ENCODE results near the gene IGSF8. TPM values are rescaled to one million over a fixed set of nuclear protein-coding genes. Genes with fewer than 3 reads are reported as not detected.

The IGSF8 gene
- total and polyA plus RNA-seq, 2 donors (not counting 3 experiments of a cell fraction or from before 2014, with no cell fraction given), result 9.5 to 17.5 TPM

- Histone ChIP-seq H3K79me2 (ENCODE audit: control insufficient read depth, insufficient read depth, low read length) (no peaks in the 10 kb centered on the region), H3K9me3 (replicated peaks; ENCODE audit: control insufficient read depth, insufficient read depth, low read length) (no peaks in the 10 kb centered on the region), H4K20me1 (replicated peaks; ENCODE audit: control insufficient read depth, extremely low read depth, insufficient read depth, low read length) (no peaks in the 10 kb centered on the region), H3K4me2 (ENCODE audit: insufficient read depth, low read length) (no peak overlapping the region), H3K27me3 (ENCODE audit: control insufficient read depth in 2 of 2, insufficient read depth in 2 of 2, low read length in 2 of 2) (peaks cover 9 to 16% of the 10 kb centered on the region in 2 experiments), H2AFZ (ENCODE audit: low read depth, low read length) (no peak overlapping the region), H3K4me1 (ENCODE audit: control insufficient read depth, extremely low read depth, insufficient read depth, low read length) (no peaks in the 10 kb centered on the region), H3K27ac (ENCODE audit: insufficient read depth, low read depth, low read length) (no peak overlapping the region), H3K9me1 (replicated peaks; ENCODE audit: control insufficient read depth, extremely low read depth, insufficient read depth, low read length) (no peaks in the 10 kb centered on the region), H3K4me3 (replicated peaks in 1 of 3; ENCODE audit: insufficient read depth in 1 of 3, low read depth in 1 of 3, low read length in 3 of 3) (no peak overlapping the region), H3K36me3 (ENCODE audit: control insufficient read depth in 2 of 2, extremely low read depth in 1 of 2, insufficient read depth in 2 of 2, low read length in 2 of 2) (no peaks in the 10 kb centered on the region), H3K9ac (replicated peaks; ENCODE audit: extremely low read depth, insufficient read depth, low read length) (no peak overlapping the region)
- dilution Hi-C loops (cut with MboI; ENCODE audit: extremely low pct_ligation_motif_present, low sequenced_read_pairs), result no loop called here
- intact Hi-C loops (cut with micrococcal nuclease), result no loop called here
- BruUV-seq (replicated peaks), result no TSS peak
- DNase-seq (ENCODE audit: low read depth, low spot score) (no peak), FAIRE-seq (no peak)
- CTCF ChIA-PET, result interaction anchor here (0.7 to 1.6 kb wide), 3 partner anchors 9 to 17 kb away, joined by 3 read pairs; no protein-coding TSS in a partner anchor
- POLR2A ChIA-PET, result no interaction called here
- no peak for TF ChIP-seq FOS (IDR thresholded peaks at IDR 0.05; ENCODE audit: borderline replicate concordance, insufficient read depth, low read length)
- TF ChIP-seq GATA2 (IDR thresholded peaks at IDR 0.05; ENCODE audit: insufficient read depth, insufficient read length, low read depth, low read length), result no peak
- TF ChIP-seq POLR2A (IDR thresholded peaks at IDR 0.05; ENCODE audit: low read depth, low read length), result no peak
- TF ChIP-seq EZH2 (IDR thresholded peaks at IDR 0.05; ENCODE audit: borderline replicate concordance, low read depth, low read length, severe bottlenecking), result no peak
- no peak for TF ChIP-seq MYC (IDR thresholded peaks at IDR 0.05; ENCODE audit: low read depth, low read length)
- TF ChIP-seq MAX (IDR thresholded peaks at IDR 0.05; ENCODE audit: insufficient read depth, insufficient read length), result no peak
- no peak for TF ChIP-seq CTCF (IDR thresholded peaks at IDR 0.05; ENCODE audit: extremely low read depth in 1 of 2, insufficient read depth in 1 of 2, low read depth in 1 of 2, low read length in 2 of 2)
- no peak for TF ChIP-seq POLR2AphosphoS5 (IDR thresholded peaks at IDR 0.05; ENCODE audit: insufficient read depth, low read depth, low read length)
- TF ChIP-seq JUN (IDR thresholded peaks at IDR 0.05; ENCODE audit: borderline replicate concordance, insufficient read depth, insufficient read length, low read depth), result no peak
Measured at GRCh38 chr1:160064164-160064563, 34.3 kb downstream of the IGSF8 start.
